ENCODE results near the gene CSAG3. TPM values are rescaled to one million over a fixed set of nuclear protein-coding genes. Genes with fewer than 3 reads are reported as not detected.

CSAG3 gene
- total RNA-seq, 1 donor from 2014 or later, result not detected

GRCh38 chrX:152798945-152799344, 39.9 kb downstream of the CSAG3 start:
- Histone ChIP-seq H3K4me1 (no peaks in the 10 kb centered on the region), H3K36me3 (no peaks in the 10 kb centered on the region), H3K27ac (no peak overlapping the region), H3K4me3 (no peak overlapping the region), H3K27me3 (ENCODE audit: low read depth) (no peaks in the 10 kb centered on the region), H3K9me3 (no peaks in the 10 kb centered on the region)
- no peak for TF ChIP-seq CTCF (IDR thresholded peaks at IDR 0.05)
- ATAC-seq, result no peak
- intact Hi-C loops (cut with DNase I), result no loop called here
- no peak for DNase-seq

- H3K4me3 ChIP-seq, result no peak overlapping the region
- no peak overlapping the region for H3K27ac ChIP-seq
- H3K4me1 ChIP-seq, result no peaks in the 10 kb centered on the region
- no peaks in the 10 kb centered on the region for H3K9me3 ChIP-seq
- H3K27me3 ChIP-seq (ENCODE audit: low read depth), result no peaks in the 10 kb centered on the region
- ATAC-seq, result no peak
- no peaks in the 10 kb centered on the region for H3K36me3 ChIP-seq
- intact Hi-C loops (cut with DNase I), result no loop called here
- no peak for TF ChIP-seq CTCF (IDR thresholded peaks at IDR 0.05)
- no peak for DNase-seq
Observed at GRCh38 chrX:152806035-152806434, 47.0 kb downstream of the CSAG3 start.

Other genes with a start within 250 kb of the CSAG3 start
- not detected for gene GABRQ, start 121.3 kb upstream of the CSAG3 start, total RNA-seq
- not detected for gene MAGEA3, start 60.4 kb upstream of the CSAG3 start, total RNA-seq
- not detected for gene CSAG2, start 49.9 kb upstream of the CSAG3 start, total RNA-seq
- not detected for gene MAGEA2B, start 44.6 kb upstream of the CSAG3 start, total RNA-seq
- gene CSAG1, start 25.5 kb upstream of the CSAG3 start, total RNA-seq, result not detected
- gene MAGEA12, start 25.5 kb upstream of the CSAG3 start, total RNA-seq, result not detected
- gene MAGEA2, start 5.4 kb upstream of the CSAG3 start, total RNA-seq, result not detected
- not detected for gene MAGEA6, start 10.5 kb downstream of the CSAG3 start, total RNA-seq
- gene CETN2, start 71.5 kb downstream of the CSAG3 start, total RNA-seq, result 33.2 TPM
- gene NSDHL, start 71.8 kb downstream of the CSAG3 start, total RNA-seq, result 18.1 TPM
- 17.9 TPM for gene ZNF185, start 138.8 kb downstream of the CSAG3 start, total RNA-seq
- 0.18 TPM for gene PNMA5, start 234.9 kb downstream of the CSAG3 start, total RNA-seq